Activated CD8-positive, alpha-beta T cell treated with anti-CD3 and anti-CD28 coated beads for 36 hours (primary cell): Measurements from ENCODE around the gene RIF1. TPM values are rescaled to one million over a fixed set of nuclear protein-coding genes. Genes with fewer than 3 reads are reported as not detected.

Experiments used
- ATAC-seq: fragments of 200-7000 bp; cut with Tn5 transposase; one replicate; pipeline ENCODE4 v1.10.0; 2021; ENCODE audit warnings: mild to moderate bottlenecking, moderate library complexity
- CTCF ChIA-PET: fragments of 350-600 bp; sonication (Branson Sonifier 250); formaldehyde crosslinking; loops from one replicate; lab custom pipeline; 2021; ENCODE audit warnings: antibody characterized with exemption; lab: Charles Lee
- POLR2A ChIA-PET: fragments of 350-600 bp; sonication (Branson Sonifier 250); formaldehyde crosslinking; loops from one replicate; lab custom pipeline; 2021; ENCODE audit warnings: antibody characterized with exemption; lab: Charles Lee
- DNase-seq: peaks from one replicate; pipeline ENCODE4 v3.0.0-alpha.2; 2020
- H3K27ac Mint-ChIP-seq: one replicate; pipeline ENCODE4 v1.8.0; 2021; ENCODE audit warnings: mild to moderate bottlenecking, mixed read lengths
- H3K27me3 Mint-ChIP-seq: one replicate; pipeline ENCODE4 v1.8.0; 2021; ENCODE audit warnings: mixed read lengths
- H3K36me3 Mint-ChIP-seq: one replicate; pipeline ENCODE4 v1.8.0; 2021; ENCODE audit warnings: low read depth, mixed read lengths
- H3K4me1 Mint-ChIP-seq: one replicate; pipeline ENCODE4 v1.8.0; 2021; ENCODE audit warnings: low read depth, mixed read lengths
- H3K4me3 Mint-ChIP-seq: one replicate; pipeline ENCODE4 v1.8.0; 2021; ENCODE audit warnings: mild to moderate bottlenecking, moderate library complexity, mixed read lengths
- H3K9me3 Mint-ChIP-seq: one replicate; pipeline ENCODE4 v1.8.0; 2021; ENCODE audit warnings: mixed read lengths
- intact Hi-C: fragments of 100-400 bp; cut with micrococcal nuclease; formaldehyde crosslinking; loops from one replicate; pipeline ENCODE4 v1.10.0; 2022
- total RNA-seq, 2 experiments: library from RNA; stranded (reverse); gene quantifications; one replicate each; pipeline ENCODE4 v1.2.3, GENCODE V29; 2021
- TF ChIP-seq, protein P1 (sequence below): fragments of 200-600 bp; IDR thresholded peaks from one replicate; pipeline ENCODE4 v1.8.0; 2022; ENCODE audit warnings: antibody characterized with exemption, mild to moderate bottlenecking

RIF1 gene
- total RNA-seq, 2 experiments from 2014 or later = 65.3 to 73.2 TPM

DNA sequence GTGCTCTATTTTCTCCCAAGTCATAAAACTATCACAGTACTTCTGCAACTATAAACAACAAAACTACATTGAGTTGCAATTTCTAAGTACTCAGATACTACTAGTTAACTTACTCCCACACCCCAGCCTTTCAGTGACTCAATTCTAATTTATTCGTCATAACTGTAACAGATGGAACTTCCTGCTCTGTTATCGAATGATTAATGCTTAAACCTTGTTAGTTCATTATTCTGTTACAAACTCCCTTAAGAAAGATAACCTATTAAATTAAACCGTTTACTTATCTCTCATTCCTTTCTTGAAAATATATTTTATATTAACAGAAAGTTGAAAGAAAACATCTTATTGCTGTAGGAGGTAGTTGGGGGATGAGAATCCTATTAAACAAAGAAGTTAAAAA, 35.3 kb upstream of the RIF1 start:
- peak; percentile 6 for DNase-seq
- no peaks in the 10 kb centered on the region for H3K36me3 Mint-ChIP-seq
- peak; percentile 51 for ATAC-seq
- ChIA-PET CTCF (interaction anchor here (1.4 kb wide), 1 partner anchor 40 kb away, joined by 3 read pairs; no protein-coding TSS in a partner anchor), POLR2A (no interaction called here)
- intact Hi-C loops = no loop called here
- peaks cover 7% of the 10 kb centered on the region for H3K4me1 Mint-ChIP-seq
- no peaks in the 10 kb centered on the region for H3K27me3 Mint-ChIP-seq
- H3K9me3 Mint-ChIP-seq = no peaks in the 10 kb centered on the region
- no peak overlapping the region for H3K4me3 Mint-ChIP-seq
- TF ChIP-seq, protein P1, sequence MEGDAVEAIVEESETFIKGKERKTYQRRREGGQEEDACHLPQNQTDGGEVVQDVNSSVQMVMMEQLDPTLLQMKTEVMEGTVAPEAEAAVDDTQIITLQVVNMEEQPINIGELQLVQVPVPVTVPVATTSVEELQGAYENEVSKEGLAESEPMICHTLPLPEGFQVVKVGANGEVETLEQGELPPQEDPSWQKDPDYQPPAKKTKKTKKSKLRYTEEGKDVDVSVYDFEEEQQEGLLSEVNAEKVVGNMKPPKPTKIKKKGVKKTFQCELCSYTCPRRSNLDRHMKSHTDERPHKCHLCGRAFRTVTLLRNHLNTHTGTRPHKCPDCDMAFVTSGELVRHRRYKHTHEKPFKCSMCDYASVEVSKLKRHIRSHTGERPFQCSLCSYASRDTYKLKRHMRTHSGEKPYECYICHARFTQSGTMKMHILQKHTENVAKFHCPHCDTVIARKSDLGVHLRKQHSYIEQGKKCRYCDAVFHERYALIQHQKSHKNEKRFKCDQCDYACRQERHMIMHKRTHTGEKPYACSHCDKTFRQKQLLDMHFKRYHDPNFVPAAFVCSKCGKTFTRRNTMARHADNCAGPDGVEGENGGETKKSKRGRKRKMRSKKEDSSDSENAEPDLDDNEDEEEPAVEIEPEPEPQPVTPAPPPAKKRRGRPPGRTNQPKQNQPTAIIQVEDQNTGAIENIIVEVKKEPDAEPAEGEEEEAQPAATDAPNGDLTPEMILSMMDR = no peak
- no peak overlapping the region for H3K27ac Mint-ChIP-seq

DNA sequence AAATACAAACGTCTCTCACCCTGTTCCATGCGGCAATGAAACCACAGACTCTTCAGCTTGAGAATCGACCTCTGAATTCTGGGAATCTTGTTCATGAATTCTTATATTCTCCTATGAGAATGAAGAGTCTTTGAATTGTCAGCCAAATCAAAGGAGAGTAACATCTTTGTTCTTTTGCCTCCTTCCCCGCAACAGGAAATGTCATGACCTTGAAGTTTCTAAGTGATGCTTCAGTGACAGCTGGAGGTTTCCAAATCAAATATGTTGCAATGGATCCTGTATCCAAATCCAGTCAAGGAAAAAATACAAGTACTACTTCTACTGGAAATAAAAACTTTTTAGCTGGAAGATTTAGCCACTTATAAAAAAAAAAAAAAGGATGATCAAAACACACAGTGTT, 30.5 kb upstream of the RIF1 start:
- H3K9me3 Mint-ChIP-seq = no peaks in the 10 kb centered on the region
- ChIA-PET POLR2A (no interaction called here), CTCF (no interaction called here)
- H3K4me1 Mint-ChIP-seq = peaks cover 7% of the 10 kb centered on the region
- H3K36me3 Mint-ChIP-seq = no peaks in the 10 kb centered on the region
- ATAC-seq = no peak
- no peak overlapping the region for H3K27ac Mint-ChIP-seq
- H3K27me3 Mint-ChIP-seq = no peaks in the 10 kb centered on the region
- H3K4me3 Mint-ChIP-seq = no peak overlapping the region
- intact Hi-C loops = no loop called here
- TF ChIP-seq, protein P1 = no peak
- no peak for DNase-seq

DNA sequence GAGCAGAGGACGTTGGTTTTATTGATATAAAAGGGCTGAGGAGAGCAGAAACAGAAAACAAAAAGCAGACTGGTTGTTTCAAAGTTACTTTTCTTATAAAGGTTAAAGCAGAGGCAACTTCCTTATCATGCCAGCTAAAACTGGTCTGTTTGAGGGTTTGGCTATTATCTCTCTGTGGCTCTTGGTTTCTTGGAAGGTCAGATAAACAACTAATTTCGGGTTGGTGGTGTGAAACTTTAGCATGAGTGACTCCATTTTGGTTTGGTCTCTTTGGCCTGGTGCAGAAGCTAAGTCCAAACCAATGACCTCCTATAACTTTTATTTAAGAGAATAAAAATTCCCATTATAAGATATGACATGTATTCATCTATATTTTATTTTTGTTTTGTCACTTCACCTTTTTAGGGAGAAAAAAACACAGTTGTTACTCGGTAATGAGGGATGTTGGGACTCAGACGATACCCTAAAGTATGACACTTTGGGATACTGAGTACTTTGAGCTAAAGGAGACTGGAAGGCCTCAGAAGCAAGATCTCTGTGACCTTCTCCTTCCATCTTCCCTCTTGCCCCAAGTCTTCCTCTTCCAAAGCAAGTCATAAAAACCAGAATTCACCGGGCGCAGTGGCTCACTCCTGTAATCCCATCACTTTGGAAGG, 29.0 kb upstream of the RIF1 start:
- H3K4me1 Mint-ChIP-seq = peaks cover 4% of the 10 kb centered on the region
- H3K36me3 Mint-ChIP-seq = no peaks in the 10 kb centered on the region
- intact Hi-C loops = no loop called here
- DNase-seq (no peak), ATAC-seq (no peak)
- CTCF ChIA-PET = no interaction called here
- no peaks in the 10 kb centered on the region for H3K9me3 Mint-ChIP-seq
- POLR2A ChIA-PET = no interaction called here
- H3K4me3 Mint-ChIP-seq = no peak overlapping the region
- H3K27me3 Mint-ChIP-seq = no peaks in the 10 kb centered on the region
- H3K27ac Mint-ChIP-seq = no peak overlapping the region
- TF ChIP-seq, protein P1 = no peak

DNA sequence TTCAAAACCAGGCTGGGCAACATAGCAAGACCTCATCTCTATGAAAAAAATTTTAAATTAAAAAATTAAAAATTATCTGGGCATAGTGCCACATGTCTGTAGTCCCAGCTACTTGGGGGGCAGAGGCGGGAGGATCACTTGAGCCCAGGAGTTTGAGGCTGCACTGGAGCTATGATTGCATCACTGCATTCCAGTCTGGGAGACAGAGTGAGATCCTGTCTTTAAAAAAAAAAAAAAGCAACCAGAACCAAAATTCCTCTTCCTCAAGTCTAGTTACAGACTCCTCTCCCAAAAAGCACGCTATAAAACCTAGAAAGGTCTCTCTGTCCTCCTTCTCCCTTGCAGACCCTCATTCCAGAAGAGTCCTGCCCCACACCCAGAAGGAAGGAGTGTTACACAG, 28.4 kb upstream of the RIF1 start:
- CTCF ChIA-PET = no interaction called here
- Mint-ChIP-seq H3K36me3 (no peaks in the 10 kb centered on the region), H3K9me3 (no peaks in the 10 kb centered on the region), H3K27me3 (no peaks in the 10 kb centered on the region), H3K4me1 (peaks cover 4% of the 10 kb centered on the region), H3K27ac (no peak overlapping the region), H3K4me3 (no peak overlapping the region)
- intact Hi-C loops = no loop called here
- ATAC-seq = no peak
- TF ChIP-seq, protein P1 = no peak
- DNase-seq = no peak
- POLR2A ChIA-PET = no interaction called here

DNA sequence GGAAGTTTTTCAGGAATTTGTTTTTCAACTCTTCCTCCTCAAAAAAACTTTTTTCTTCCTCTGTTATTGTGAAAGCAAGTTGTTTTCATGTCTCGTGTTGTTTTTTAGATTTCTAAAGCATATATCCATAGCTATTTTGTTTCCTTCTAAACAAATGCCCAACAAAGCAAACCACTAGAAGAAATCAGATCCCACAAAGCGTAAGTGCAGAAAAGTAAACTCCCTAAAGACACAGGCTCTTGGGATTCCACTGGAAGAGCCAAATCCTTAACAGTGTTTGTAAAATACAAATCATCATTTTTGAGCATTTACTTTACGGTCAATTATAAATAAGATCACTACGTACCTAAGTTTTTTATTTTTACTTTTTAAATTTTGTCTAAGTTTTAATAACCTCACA, 21.7 kb upstream of the RIF1 start:
- TF ChIP-seq, protein P1 = no peak
- POLR2A ChIA-PET = no interaction called here
- no peak overlapping the region for H3K27ac Mint-ChIP-seq
- H3K9me3 Mint-ChIP-seq = no peaks in the 10 kb centered on the region
- H3K27me3 Mint-ChIP-seq = peaks cover 1% of the 10 kb centered on the region
- ATAC-seq (no peak), DNase-seq (no peak)
- no peaks in the 10 kb centered on the region for H3K36me3 Mint-ChIP-seq
- H3K4me3 Mint-ChIP-seq = no peak overlapping the region
- intact Hi-C loops = no loop called here
- no peaks in the 10 kb centered on the region for H3K4me1 Mint-ChIP-seq
- CTCF ChIA-PET = no interaction called here
